ENCODE data around the gene SDC3. TPM values are rescaled to one million over a fixed set of nuclear protein-coding genes. Genes with fewer than 3 reads are reported as not detected.

SDC3 gene
- total and polyA plus RNA-seq, 10 of the 15 experiments (the other 5 are each of a cell fraction or from before 2014, with no cell fraction given), result under 0.01 to 0.46 (median 0.07) TPM; not detected in 2

DNA sequence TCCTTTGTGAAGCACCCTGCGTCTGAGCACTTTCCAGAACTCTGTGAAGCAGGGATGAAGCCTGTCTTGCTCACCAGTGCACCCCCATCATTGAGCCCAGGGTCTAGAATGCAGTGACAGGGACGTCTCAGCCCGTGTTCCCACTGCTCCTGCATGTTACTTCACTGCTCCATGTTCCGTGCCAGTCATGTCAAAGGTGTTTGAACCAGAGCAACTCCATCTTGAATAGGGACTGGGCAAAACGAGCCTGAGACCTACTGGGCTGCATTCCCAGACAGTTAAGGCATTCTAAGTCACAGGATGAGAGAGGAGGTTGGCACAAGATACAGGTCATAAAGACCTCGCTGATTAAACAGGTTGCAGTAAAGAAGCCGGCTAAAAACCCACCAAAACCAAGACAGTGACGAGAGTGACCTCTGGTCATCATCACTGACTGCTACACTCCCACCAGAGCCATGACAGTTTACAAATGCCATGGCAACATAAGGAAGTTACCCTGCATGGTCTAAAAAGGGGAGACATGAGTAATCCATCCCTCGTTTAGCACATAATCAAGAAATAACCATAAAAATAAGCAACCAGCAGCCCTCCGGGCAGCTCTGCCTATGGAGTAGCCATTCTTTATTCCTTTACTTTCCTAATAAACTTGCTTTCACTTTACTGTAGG is 63.2 kb downstream of the SDC3 start (continued):
- TF ChIP-seq, protein P1, sequence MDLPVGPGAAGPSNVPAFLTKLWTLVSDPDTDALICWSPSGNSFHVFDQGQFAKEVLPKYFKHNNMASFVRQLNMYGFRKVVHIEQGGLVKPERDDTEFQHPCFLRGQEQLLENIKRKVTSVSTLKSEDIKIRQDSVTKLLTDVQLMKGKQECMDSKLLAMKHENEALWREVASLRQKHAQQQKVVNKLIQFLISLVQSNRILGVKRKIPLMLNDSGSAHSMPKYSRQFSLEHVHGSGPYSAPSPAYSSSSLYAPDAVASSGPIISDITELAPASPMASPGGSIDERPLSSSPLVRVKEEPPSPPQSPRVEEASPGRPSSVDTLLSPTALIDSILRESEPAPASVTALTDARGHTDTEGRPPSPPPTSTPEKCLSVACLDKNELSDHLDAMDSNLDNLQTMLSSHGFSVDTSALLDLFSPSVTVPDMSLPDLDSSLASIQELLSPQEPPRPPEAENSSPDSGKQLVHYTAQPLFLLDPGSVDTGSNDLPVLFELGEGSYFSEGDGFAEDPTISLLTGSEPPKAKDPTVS (IDR thresholded peaks at IDR 0.05; ENCODE audit: low read depth, low read length), result no peak
- no peak for TF ChIP-seq SMAD1 (IDR thresholded peaks at IDR 0.05; ENCODE audit: low read depth, partially characterized antibody)
- TF ChIP-seq, protein P2, sequence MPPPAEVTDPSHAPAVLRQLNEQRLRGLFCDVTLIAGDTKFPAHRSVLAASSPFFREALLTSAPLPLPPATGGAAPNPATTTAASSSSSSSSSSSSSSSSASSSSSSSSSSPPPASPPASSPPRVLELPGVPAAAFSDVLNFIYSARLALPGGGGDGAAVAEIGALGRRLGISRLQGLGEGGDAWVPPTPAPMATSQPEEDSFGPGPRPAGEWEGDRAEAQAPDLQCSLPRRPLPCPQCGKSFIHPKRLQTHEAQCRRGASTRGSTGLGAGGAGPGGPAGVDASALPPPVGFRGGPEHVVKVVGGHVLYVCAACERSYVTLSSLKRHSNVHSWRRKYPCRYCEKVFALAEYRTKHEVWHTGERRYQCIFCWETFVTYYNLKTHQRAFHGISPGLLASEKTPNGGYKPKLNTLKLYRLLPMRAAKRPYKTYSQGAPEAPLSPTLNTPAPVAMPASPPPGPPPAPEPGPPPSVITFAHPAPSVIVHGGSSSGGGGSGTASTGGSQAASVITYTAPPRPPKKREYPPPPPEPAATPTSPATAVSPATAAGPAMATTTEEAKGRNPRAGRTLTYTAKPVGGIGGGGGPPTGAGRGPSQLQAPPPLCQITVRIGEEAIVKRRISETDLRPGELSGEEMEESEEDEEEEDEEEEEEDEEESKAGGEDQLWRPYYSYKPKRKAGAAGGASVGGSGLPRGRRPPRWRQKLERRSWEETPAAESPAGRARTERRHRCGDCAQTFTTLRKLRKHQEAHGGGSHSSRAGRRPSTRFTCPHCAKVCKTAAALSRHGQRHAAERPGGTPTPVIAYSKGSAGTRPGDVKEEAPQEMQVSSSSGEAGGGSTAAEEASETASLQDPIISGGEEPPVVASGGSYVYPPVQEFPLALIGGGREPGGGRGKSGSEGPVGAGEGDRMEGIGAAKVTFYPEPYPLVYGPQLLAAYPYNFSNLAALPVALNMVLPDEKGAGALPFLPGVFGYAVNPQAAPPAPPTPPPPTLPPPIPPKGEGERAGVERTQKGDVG (CRISPR knock-in tag; IDR thresholded peaks at IDR 0.05), result no peak
- TF ChIP-seq, protein P3, sequence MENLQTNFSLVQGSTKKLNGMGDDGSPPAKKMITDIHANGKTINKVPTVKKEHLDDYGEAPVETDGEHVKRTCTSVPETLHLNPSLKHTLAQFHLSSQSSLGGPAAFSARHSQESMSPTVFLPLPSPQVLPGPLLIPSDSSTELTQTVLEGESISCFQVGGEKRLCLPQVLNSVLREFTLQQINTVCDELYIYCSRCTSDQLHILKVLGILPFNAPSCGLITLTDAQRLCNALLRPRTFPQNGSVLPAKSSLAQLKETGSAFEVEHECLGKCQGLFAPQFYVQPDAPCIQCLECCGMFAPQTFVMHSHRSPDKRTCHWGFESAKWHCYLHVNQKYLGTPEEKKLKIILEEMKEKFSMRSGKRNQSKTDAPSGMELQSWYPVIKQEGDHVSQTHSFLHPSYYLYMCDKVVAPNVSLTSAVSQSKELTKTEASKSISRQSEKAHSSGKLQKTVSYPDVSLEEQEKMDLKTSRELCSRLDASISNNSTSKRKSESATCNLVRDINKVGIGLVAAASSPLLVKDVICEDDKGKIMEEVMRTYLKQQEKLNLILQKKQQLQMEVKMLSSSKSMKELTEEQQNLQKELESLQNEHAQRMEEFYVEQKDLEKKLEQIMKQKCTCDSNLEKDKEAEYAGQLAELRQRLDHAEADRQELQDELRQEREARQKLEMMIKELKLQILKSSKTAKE (IDR thresholded peaks at IDR 0.05; ENCODE audit: low read depth, poor library complexity, severe bottlenecking), result no peak
